GM19238 (cell line): Measurements from ENCODE around the gene ZNF264.
"Not testable (repeated sequence)": the region's sequence is repeated elsewhere in the genome, so short reads cannot be mapped to it uniquely, and the experiment has no call there.

Source experiments
- DNase-seq: peaks from one replicate; pipeline ENCODE4 v3.0.0; 2011; ENCODE audit warnings: low spot score; ENCODE audit not compliant: insufficient read length

The ZNF264 gene

GRCh38 chr19:57191141-57192076 is at the start of gene ZNF264:
TSS of gene ZNF264 (plus strand) at chr19:57191500. CDS start at chr19:57191914, 414 bp downstream.
- DNase-seq, result peak; percentile 80

GRCh38 chr19:57141699-57142098 is 49.6 kb upstream of the ZNF264 start:
- DNase-seq, result no peak

GRCh38 chr19:57152921-57153320 is 38.4 kb upstream of the ZNF264 start:
- no peak for DNase-seq

GRCh38 chr19:57161985-57162539 is 29.2 kb upstream of the ZNF264 start:
- DNase-seq, result no peak

GRCh38 chr19:57165846-57166245 is 25.5 kb upstream of the ZNF264 start:
- no peak for DNase-seq

- no peak for DNase-seq
These were observed 23.9 kb upstream of the ZNF264 start, which contains the start of gene DUXA for GRCh38 chr19:57167385-57167784. TSS of gene DUXA (minus strand) at chr19:57167485. CDS start at chr19:57167443, 42 bp downstream.

- no peak for DNase-seq
These were observed 19.7 kb upstream of the ZNF264 start for GRCh38 chr19:57171551-57172081.

GRCh38 chr19:57190301-57190700 is 999 bp upstream of the ZNF264 start:
- no peak for DNase-seq

- peak; percentile 22 for DNase-seq
These were observed 749 bp downstream of the ZNF264 start for GRCh38 chr19:57192077-57192420.

- DNase-seq, result no peak
These were observed 1.7 kb downstream of the ZNF264 start for GRCh38 chr19:57192993-57193392.

GRCh38 chr19:57197874-57198273 is 6.6 kb downstream of the ZNF264 start:
- DNase-seq, result not testable (repeated sequence)

- no peak for DNase-seq
These were observed 10.9 kb downstream of the ZNF264 start for GRCh38 chr19:57202160-57202559.

GRCh38 chr19:57210381-57210780 is 19.1 kb downstream of the ZNF264 start:
- no peak for DNase-seq

- no peak for DNase-seq
These were observed 20.8 kb downstream of the ZNF264 start for GRCh38 chr19:57212109-57212508.

- no peak for DNase-seq
These were observed 36.2 kb downstream of the ZNF264 start for GRCh38 chr19:57227502-57227901.

- no peak for DNase-seq
These were observed 40.4 kb downstream of the ZNF264 start for GRCh38 chr19:57231686-57232085.

GRCh38 chr19:57233207-57233606 is 41.9 kb downstream of the ZNF264 start:
- no peak for DNase-seq

- DNase-seq, result no peak
These were observed 48.6 kb downstream of the ZNF264 start for GRCh38 chr19:57239982-57240310.

GRCh38 chr19:57240311-57241090 is 49.2 kb downstream of the ZNF264 start, which contains the start of gene ZNF805:
TSS of gene ZNF805 (plus strand) at chr19:57240632. CDS start at chr19:57240892, 260 bp downstream.
- peak; percentile 93 for DNase-seq

GRCh38 chr19:57241176-57241575 is 49.9 kb downstream of the ZNF264 start:
- no peak for DNase-seq

- no peak for DNase-seq
These were observed 51.5 kb downstream of the ZNF264 start for GRCh38 chr19:57242821-57243220.

- no peak for DNase-seq
These were observed 53.2 kb downstream of the ZNF264 start for GRCh38 chr19:57244513-57244912.
